Endothelial cell of hepatic sinusoid (primary cell): ENCODE data around the gene CCDC186.

ENCODE experiments used
- in situ Hi-C: cut with HindIII; loops from 2 replicates; pipeline ENCODE4 v1.10.0; 2017; ENCODE audit warnings: low sequenced_read_pairs

CCDC186 gene

GRCh38 chr10:114173921-114174694 lies at the start of gene CCDC186:
Gene CCDC186, minus strand, starts transcription at chr10:114174203. Its CDS starts 10,935 bp downstream, at chr10:114163268.
- in situ Hi-C loops = no loop called here

GRCh38 chr10:114223066-114223465 lies 49.1 kb upstream of the CCDC186 start:
- in situ Hi-C loops = no loop called here

- in situ Hi-C loops = no loop called here
Measured at GRCh38 chr10:114221235-114221634, 47.2 kb upstream of the CCDC186 start.

GRCh38 chr10:114220281-114220680 lies 46.3 kb upstream of the CCDC186 start:
- in situ Hi-C loops = no loop called here

- in situ Hi-C loops = no loop called here
Measured at GRCh38 chr10:114215033-114215432, 41.0 kb upstream of the CCDC186 start.

GRCh38 chr10:114212153-114212552 lies 38.1 kb upstream of the CCDC186 start:
- in situ Hi-C loops = no loop called here

GRCh38 chr10:114208351-114208750 lies 34.3 kb upstream of the CCDC186 start:
- in situ Hi-C loops = no loop called here

- in situ Hi-C loops = no loop called here
Measured at GRCh38 chr10:114207349-114207748, 33.3 kb upstream of the CCDC186 start.

GRCh38 chr10:114206902-114207301 lies 32.9 kb upstream of the CCDC186 start:
- in situ Hi-C loops = no loop called here

- in situ Hi-C loops = no loop called here
Measured at GRCh38 chr10:114202812-114203211, 28.8 kb upstream of the CCDC186 start.

GRCh38 chr10:114199239-114199638 lies 25.2 kb upstream of the CCDC186 start:
- in situ Hi-C loops = no loop called here

GRCh38 chr10:114195079-114195478 lies 21.1 kb upstream of the CCDC186 start:
- in situ Hi-C loops = no loop called here

GRCh38 chr10:114189700-114190099 lies 15.7 kb upstream of the CCDC186 start:
- in situ Hi-C loops = loop anchor here (5.0 kb wide), 1 partner anchor 42 kb away; no protein-coding TSS in a partner anchor

GRCh38 chr10:114188900-114189299 lies 14.9 kb upstream of the CCDC186 start:
- in situ Hi-C loops = loop anchor here (5.0 kb wide), 1 partner anchor 42 kb away; no protein-coding TSS in a partner anchor

GRCh38 chr10:114188001-114188400 lies 14.0 kb upstream of the CCDC186 start:
- in situ Hi-C loops = loop anchor here (5.0 kb wide), 1 partner anchor 41 kb away; no protein-coding TSS in a partner anchor

- in situ Hi-C loops = no loop called here
Measured at GRCh38 chr10:114184276-114184675, 10.3 kb upstream of the CCDC186 start.

- in situ Hi-C loops = no loop called here
Measured at GRCh38 chr10:114183563-114183962, 9.6 kb upstream of the CCDC186 start.

- in situ Hi-C loops = no loop called here
Measured at GRCh38 chr10:114181971-114182370, 8.0 kb upstream of the CCDC186 start.

GRCh38 chr10:114180937-114181336 lies 6.9 kb upstream of the CCDC186 start:
- in situ Hi-C loops = no loop called here

- in situ Hi-C loops = no loop called here
Measured at GRCh38 chr10:114179747-114180146, 5.7 kb upstream of the CCDC186 start.

- in situ Hi-C loops = no loop called here
Measured at GRCh38 chr10:114179148-114179547, 5.1 kb upstream of the CCDC186 start, which contains the start of gene TDRD1. Gene TDRD1, plus strand, starts transcription at chr10:114179353. Its CDS starts 8,479 bp downstream, at chr10:114187832.

- in situ Hi-C loops = no loop called here
Measured at GRCh38 chr10:114176511-114176910, 2.5 kb upstream of the CCDC186 start.
